HG02571 (cell line): Measurements from ENCODE around the gene CRLF1.
"Not testable (repeated sequence)": the region's sequence is repeated elsewhere in the genome, so short reads cannot be mapped to it uniquely, and the experiment has no call there.

Experiments
- ATAC-seq: cut with Tn5 transposase; IDR thresholded peaks from one replicate; pipeline ENCODE4 v1.9.1; 2021; ENCODE audit warnings: mild to moderate bottlenecking, moderate library complexity; ENCODE audit not compliant: unreplicated experiment

The CRLF1 gene

GRCh38 chr19:18593367-18594095, 13.1 kb downstream of the CRLF1 start:
- ATAC-seq: no peak

DNA sequence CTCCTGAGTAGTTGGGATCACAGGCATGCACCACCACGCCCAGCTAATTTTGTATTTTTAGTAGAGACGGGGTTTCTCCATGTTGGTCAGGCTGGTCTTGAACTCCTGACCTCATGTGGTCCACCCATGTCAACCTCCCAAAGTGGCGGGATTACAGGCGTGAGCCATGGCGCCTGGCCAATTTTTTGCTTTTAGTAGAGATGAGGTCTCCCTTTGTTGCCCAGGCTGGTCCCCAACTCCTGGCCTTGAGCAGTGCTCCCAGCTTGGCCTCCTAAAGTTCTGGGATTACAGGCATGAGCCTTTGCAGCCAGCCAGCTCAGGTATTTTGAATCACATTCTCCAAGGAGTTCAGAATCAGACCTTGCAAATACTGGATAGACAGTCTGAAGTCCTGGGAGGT, 13.9 kb downstream of the CRLF1 start:
- ATAC-seq: not testable (repeated sequence)

GRCh38 chr19:18591735-18592385, 14.7 kb downstream of the CRLF1 start:
- no peak for ATAC-seq

DNA sequence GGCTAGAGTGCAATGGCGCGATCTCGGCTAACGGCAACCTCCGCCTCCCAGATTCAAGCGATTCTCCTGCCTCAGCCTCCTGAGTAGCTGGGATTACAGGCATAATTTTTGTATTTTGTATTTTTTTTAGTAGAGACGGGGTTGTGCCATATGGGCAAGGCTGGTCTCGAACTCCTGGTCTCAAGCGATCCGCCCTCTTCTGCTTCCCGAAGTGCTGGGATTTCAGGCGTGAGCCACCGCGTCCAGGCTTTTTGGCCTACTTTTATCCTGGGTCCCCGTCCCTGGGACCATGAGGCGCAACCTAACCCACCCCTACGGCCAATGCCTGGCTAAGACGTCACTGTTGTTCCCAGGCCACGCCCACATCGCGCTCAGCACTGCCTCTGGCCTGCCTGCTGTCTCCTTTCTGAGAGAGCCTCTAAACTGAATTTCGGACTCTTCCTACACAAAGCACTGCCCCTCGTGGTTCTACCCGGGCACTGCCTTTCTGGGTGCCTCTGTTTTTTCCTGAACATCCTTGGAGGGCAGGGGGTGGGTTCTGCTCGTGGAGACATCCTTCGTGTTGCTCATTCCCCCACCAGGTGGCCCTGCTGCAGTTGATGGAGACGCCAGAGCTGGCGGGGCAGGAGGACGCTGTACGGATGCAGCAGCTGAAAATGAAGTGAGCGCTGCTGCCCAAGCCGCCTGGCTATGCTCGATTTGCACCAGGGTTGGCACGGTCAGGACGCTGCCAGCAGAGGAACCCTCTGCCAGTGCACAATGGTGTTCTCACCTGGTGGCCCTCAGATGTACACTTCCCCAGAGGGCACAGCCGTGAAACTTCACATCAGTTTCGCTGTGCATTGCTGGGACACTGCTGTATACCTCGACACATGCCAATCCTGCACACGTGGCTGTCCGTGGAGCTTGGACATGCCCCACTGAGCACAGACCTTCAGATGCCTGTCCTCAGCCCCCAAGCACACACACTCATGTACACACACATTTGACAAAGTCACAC, 16.0 kb downstream of the CRLF1 start:
- ATAC-seq: no peak

DNA sequence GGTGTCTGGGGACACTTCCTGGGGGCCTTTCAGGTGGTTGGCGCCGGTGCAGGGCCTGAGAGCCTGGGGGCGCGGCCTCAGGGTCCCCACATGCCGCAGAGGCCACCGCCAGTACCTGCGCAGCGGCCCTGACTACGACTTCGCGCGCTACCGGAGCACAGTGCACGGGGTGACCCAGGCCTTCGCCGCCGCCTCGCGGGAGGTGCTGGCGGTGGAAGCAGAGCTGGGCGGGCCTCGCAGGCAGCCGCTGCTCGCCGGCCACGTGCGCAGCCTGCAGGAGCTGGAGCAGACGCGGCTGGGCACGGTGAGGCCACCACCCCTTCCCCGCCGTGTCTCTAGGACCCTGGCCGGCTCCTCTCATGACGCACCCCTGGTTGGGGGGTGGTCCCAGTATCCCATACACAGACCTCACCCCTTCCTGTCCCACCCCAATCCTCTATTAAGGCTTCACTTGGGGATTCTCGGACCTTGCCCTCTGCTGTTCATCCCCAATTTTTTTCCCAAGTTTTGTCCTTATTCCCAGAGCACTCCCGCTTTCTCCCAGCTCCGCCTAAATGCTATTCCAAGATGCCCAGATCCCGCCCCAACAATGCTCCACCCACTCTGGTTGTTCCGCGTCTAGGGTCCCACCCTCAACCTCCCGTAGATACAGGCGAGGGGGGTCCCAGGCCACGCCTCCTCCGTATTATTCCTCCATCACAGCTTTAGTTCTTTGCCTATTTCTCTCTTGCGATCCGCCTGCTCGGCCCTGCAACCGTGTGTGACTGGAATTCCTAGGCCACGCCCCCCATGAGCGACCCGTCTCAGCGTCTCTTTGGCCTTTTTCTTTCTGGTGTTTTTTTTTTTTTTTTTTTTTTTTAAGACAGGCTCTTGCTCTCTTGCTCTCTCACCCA, 17.0 kb downstream of the CRLF1 start:
- ATAC-seq: peak; percentile 25

- peak; percentile 70 for ATAC-seq
These were observed 17.8 kb downstream of the CRLF1 start, which contains the start of gene REX1BD for GRCh38 chr19:18588611-18589379. Gene REX1BD, plus strand, starts transcription at chr19:18588798. Its CDS starts 4 bp downstream, at chr19:18588802.

- ATAC-seq: no peak
These were observed 18.5 kb downstream of the CRLF1 start for GRCh38 chr19:18587962-18588610.

GRCh38 chr19:18587561-18587960, 19.0 kb downstream of the CRLF1 start:
- ATAC-seq: no peak

DNA sequence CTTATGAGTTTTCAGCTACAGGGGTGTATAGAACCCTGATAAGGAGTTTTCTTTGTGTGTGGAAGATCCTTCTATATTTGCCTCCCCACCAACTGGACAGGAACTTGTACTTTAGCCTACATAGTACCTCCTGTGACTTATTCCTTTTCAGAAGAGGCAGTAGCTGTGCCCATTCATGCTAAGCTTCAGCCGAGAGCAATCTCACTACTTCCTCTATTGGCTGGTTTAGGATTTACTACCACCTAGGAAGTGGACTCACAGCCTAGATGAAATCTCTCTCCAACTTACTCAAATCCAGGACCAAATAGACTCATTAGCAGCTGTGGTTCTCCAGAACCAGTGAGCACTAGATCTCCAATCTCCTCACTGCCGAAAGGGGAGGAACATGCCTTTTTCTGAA, 20.3 kb downstream of the CRLF1 start:
- no peak for ATAC-seq

GRCh38 chr19:18580311-18580710, 26.3 kb downstream of the CRLF1 start:
- no peak for ATAC-seq

DNA sequence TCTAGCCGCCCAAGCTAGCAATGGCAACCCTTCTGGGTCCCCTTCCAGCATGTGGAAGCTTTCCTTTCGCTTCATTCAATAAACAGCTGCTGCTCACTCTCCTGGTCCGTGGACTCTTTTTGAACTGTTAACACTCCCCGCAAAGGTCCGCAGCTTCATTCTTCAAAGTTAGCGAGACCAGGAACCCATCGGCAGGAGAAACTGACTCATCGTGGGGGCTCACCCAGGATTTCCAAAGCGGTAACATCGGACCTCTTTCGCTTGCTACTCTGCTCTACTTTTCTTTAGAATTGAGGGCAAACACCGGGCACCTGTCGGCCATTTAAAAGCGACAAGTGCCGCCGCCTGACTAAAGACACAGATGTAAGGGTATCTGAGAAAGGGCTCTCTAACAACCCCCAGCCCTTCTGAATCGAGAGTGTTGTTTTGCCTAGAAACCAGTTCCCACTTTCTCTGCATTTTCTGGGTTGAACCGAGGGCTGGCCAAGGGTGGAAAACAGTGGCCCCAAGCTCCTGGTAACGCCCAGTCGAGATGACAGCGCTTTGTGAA, 29.2 kb downstream of the CRLF1 start:
- no peak for ATAC-seq

DNA sequence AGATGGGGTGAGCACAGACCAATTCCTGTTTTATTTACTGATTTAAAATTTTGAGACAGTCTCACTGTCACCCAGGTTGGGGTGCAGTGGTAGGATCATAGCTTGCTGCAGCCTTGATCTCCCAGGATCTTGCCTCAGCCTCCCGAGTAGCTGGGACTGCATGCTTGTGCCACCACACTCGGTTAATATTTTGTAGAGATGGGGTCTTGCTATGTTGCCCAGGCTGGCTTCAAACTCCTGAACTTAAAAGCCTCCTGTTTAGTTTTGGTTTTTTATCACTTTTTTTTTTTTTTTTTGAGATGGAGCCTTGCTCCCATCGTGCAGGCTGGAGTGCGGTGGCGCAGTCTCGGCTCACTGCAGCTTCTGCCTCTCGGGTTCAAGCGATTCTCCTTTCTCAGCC, 30.2 kb downstream of the CRLF1 start:
- no peak for ATAC-seq

GRCh38 chr19:18574691-18575291, 31.8 kb downstream of the CRLF1 start:
- ATAC-seq: no peak

DNA sequence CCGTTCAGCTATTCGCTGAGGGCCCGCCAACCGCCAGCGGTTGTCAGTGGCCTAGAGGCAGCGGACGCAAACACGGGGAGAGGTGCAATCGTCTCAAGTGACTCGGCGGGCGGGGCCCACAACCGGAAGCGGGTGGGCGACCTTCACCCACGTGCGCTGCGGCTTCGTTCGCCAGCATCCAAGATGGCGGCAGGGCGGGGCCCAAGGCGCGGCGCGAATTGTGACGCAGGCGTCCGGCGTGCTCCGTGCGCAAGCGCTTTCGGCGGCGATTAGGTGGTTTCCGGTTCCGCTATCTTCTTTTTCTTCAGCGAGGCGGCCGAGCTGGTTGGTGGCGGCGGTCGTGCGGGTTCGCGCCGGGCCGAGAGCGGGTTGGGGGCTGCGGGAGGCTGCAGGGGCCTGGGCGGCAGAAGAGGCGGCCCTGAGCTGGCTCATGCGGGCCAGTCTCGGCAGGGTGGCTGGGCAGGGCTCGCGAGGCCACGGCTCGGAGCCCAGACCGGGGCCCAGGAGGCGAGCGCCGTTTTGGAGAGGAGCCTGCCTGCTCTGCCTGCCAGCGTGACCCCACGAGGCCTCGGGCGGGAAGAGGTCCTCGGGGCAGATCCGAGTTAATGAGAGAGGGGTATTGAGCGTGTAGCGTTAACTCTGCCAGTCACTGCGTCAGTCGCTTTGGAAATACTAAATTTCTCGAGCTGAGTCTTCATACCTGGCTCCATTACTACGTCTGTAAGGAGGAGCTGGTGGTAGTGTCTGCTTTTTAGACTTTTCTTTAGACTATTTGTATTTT, 34.8 kb downstream of the CRLF1 start, which contains the start of gene UBA52:
UBA52 (plus strand) TSS at position 294 of the 781 bp plus-strand sequence. CDS start 1,444 bp downstream, outside the sequence.
- ATAC-seq: peak; percentile 81

- ATAC-seq: no peak
These were observed 38.2 kb downstream of the CRLF1 start for GRCh38 chr19:18568367-18568766.

DNA sequence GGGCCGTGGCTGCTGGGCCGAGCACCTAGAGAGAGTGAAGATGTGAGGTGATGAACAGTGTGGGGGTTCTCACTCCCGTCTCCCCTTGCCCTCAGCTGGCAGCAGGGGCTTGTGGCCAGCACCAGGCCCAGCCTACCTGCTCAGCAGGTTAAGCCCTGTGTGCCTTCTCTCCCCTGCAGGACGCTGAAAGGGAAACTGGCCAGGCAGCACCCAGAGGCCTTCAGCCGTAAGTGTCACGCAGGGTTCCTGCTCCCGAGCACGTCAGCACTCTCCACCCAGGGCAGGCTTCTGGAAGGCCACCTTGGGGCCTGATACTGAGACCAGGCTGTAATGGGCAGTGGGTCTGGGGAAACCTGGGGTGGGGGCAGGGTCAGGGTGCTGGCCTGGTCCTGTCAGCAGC, 39.6 kb downstream of the CRLF1 start:
- no peak for ATAC-seq

DNA sequence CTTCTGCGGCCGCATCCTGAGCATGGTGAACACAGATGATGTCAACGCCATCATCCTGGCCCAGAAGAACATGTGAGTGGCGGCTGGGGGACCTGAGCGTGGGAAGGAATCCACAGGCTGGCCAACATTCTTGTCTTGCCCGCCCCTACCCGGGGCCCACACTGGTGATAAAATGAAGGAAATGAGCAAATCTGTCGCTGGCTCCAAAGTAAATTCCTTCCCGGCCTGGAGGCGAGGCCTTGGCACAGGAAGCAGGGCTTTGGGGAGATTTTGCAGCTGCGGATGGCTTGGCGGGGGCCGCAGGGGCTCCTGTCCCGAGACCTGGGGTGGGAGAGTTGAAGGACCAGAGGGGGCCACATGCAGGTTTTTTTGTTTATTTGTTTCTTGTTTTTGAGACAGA, 44.5 kb downstream of the CRLF1 start:
- ATAC-seq: no peak
